Erythroblast (primary cell): ENCODE results near the gene FJX1.

Experiments
- DNase-seq, 2 experiments: peaks; one replicate each; lab custom pipeline; 2025; lab: John Stamatoyannopoulos, UW
- GATA1 ChIP-seq: IDR thresholded peaks from 2 replicates; pipeline ENCODE4 v1.6.1; 2011; ENCODE audit warnings: low read depth, mild to moderate bottlenecking, control low read depth, low read length, moderate library complexity
- POLR2A ChIP-seq: IDR thresholded peaks from 2 replicates; pipeline ENCODE4 v1.6.1; 2011; ENCODE audit warnings: mild to moderate bottlenecking, low read length

Gene FJX1

DNA sequence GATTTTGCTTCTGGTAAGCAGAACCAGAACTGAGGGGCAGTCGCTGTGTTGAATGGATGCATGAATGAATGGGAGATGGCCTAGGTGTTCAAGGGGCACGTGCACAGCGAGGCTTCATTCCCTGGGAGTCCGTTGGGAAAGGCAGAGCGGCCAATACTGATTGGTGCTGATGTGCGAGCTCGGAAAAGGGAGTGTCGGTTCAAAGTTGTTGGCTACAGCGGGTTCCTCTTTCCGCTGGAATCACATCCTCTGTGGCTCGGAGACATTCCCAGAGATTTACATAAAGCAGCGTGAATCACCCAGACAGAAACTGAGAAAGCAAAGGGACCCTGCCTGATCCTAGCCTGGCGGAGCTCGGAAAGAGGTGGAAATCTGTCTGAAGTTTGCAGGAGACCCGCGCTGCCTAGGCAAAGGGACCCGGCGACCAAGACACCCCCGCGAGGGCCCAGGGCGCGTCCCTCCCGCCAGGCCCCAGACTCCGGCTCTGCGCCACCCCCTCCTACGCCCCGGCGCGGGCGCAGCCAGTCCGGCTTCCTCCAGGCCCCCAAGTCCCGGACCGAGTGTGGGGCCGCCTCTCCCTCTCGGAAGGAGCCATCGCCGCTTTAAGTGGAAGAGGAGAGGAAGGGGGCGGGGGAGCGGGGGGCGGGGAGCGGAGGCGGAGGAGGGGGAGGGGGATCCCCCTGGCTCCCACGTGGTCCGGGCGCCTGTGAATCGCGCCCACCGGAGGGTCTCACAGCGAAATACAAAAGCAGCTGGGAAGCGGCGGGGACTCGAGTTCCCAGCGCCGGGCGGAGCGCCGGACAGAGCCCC is at the start of gene FJX1:
Gene FJX1, plus strand, starts transcription at position 774 of the 810 bp plus-strand sequence. CDS start 177 bp downstream, outside the sequence.
- TF ChIP-seq GATA1 (no peak), POLR2A (no peak)
- peak; percentile 21 to 32 for DNase-seq

DNA sequence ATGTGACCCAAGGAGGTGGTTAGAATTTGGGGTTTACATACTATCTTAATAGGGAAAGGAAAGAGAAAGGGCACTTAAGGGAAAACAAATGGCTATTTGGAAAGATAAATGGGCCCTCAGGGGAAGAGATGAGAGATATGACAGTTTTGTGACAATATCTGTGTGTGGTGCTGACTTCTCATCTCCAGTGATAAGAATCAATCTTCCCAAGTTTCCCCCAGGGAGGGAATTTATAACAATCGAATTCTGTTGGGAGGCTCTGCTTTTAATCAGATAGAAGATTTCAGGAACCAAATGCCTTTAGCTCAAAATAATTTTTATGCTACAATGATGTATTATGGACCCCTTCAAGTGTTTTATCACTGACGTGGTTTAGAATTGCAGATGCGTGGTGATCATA is 46.6 kb upstream of the FJX1 start:
- TF ChIP-seq POLR2A (no peak), GATA1 (no peak)
- no peak for DNase-seq

DNA sequence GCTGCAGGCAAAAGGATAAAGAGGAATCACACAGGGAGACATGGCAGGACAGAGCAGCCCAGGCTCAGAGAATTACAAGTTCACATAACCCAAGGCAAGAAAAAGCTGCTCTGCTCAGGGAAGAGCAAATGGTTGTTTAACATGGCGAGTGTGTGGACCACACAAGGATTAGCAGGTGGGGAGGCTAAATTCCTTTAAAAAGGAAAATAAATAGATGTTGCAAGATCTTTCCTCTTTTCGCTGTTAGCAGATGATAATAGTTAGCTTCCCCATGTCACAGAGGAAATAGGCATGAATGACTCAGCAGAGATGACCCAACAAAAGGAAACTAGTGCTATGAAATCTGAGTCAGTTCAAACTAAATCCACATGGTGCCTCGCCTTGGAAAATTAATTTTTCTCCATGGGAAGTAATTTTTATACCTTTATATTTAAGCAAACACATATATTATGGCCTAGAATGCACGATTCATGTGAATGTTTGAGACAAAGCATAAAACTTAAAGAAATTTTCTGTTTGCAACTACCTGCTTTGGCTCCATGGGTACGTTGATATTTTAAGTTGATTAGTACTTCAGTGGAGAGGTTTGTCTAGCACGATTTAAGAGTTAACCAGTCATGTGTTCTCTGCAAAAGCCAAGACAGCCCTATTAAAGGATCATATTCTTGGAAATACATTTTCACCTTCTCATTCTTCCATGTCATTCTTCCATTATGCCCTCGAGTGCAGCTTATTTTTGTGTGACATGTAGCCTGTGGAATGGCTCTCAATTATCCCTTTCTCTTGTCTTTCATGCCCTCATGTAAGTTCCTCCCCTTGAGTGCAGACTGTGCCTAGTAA is 38.5 kb upstream of the FJX1 start:
- TF ChIP-seq POLR2A (no peak), GATA1 (no peak)
- peak in 1 of 2 experiments; percentile 33 for DNase-seq

GRCh38 chr11:35580397-35580781 is 37.9 kb upstream of the FJX1 start:
- TF ChIP-seq POLR2A (no peak), GATA1 (no peak)

GRCh38 chr11:35582033-35582432 is 36.2 kb upstream of the FJX1 start:
- DNase-seq: no peak
- TF ChIP-seq GATA1 (no peak), POLR2A (no peak)

More at GRCh38 chr11:35580397-35580781, 37.9 kb upstream of the FJX1 start:
- DNase-seq: no peak

DNA sequence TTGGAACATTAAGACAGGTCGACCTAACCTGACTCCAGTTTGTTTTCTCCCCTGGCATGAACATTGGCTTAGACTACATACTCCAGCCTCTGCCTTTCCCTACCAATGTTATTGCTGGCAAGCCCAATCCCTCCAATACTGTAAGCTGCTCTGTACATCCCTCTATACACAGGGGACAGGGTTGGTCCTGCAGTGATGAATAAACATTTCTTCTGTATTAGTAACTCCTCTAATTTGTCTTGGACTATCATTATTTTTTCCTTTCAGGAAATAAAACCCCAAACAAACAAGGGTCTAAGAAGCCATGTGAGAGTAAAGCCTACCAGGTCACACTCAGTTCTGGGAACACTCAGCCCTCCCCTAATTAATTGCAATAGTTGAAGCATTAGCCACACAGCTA is 35.1 kb upstream of the FJX1 start:
- no peak for TF ChIP-seq POLR2A
- no peak for DNase-seq

DNA sequence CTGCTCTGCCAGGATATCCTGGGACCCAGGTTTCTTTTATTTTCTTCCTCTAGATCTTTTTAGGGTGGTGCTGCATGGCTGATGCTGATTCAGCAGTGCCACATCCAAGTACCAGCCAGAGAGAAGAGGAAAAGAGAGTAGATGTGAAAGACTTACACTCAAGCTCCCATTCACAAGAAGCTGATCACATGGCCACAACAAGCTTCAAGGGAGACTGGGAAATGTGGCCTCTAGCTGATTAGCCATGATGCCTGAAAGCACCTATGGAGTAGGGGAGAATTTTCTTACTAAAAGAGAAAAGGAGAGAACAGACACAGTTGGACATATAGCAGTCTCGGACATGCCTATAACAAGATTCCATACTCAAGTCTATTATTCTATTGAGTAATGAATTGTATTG is 34.4 kb upstream of the FJX1 start:
- no peak for DNase-seq
- no peak for TF ChIP-seq GATA1
- no peak for TF ChIP-seq POLR2A

- TF ChIP-seq POLR2A (no peak), GATA1 (no peak)
- DNase-seq: no peak
Observed at GRCh38 chr11:35584321-35584720, 33.9 kb upstream of the FJX1 start.

DNA sequence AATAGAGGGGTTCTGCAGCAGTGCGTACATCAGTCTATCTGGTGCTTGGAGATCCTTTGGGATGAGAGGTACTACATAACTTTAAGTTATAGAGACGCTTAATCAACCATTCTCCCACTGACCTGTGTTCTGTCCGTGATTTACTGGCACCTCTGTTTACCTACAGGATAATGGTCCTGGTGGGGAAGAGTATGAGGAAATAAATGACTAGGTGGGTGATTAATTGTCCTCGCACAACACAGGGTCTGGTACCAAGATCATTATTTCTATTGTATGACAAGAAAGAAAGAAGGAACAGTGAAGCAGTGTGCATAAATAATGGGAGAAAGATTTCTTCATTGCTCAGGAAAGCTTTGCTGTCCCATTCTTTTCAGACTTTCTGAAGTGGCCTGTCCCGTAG is 32.8 kb upstream of the FJX1 start:
- no peak for TF ChIP-seq GATA1
- no peak for TF ChIP-seq POLR2A
- no peak for DNase-seq

- no peak for TF ChIP-seq GATA1
- TF ChIP-seq POLR2A: no peak
Observed at GRCh38 chr11:35586222-35586621, 32.0 kb upstream of the FJX1 start.

DNA sequence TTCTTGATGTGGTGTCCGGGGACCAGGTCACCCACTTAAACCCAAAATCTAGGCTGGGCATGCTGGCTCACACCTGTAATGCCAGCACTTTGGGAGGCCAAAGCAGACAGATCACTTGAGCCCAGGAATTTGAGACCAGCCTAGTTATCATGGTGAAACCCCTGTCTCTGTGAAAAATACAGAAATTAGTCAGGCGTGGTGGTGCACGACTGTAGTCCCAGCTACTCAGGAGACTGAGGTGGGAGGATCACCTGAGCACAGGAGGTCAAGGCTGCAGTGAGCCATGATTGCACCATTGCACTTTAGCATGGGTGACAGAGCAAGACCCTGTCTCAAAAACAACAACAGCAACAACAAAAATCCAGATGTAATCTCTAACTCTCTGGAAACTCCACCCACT is 30.3 kb upstream of the FJX1 start:
- no peak for DNase-seq
- TF ChIP-seq POLR2A (no peak), GATA1 (no peak)

More at GRCh38 chr11:35586222-35586621, 32.0 kb upstream of the FJX1 start:
- no peak for DNase-seq

GRCh38 chr11:35588627-35589026 is 29.6 kb upstream of the FJX1 start:
- no peak for DNase-seq
- TF ChIP-seq POLR2A (no peak), GATA1 (no peak)

DNA sequence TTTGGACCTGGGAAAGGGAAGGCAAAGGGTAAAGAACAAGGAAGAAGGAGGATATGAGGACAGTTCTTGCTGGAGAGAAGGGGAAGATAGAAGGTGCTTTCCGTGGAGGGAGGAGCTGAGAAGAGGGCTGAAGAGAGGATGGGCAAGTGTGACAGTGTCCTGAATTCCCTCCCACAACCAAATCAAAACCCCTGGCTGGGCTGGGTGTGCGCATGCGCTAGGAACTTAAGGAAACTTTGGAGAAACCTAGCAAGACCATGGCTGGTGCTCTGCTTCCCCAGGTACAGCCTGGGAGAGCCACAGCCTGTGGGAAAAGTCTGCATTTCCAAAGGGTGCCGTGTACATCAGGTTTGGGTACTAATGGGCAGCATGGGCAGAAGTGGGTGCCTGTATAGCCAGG is 29.0 kb upstream of the FJX1 start:
- no peak for TF ChIP-seq POLR2A
- TF ChIP-seq GATA1: no peak
- DNase-seq: no peak

DNA sequence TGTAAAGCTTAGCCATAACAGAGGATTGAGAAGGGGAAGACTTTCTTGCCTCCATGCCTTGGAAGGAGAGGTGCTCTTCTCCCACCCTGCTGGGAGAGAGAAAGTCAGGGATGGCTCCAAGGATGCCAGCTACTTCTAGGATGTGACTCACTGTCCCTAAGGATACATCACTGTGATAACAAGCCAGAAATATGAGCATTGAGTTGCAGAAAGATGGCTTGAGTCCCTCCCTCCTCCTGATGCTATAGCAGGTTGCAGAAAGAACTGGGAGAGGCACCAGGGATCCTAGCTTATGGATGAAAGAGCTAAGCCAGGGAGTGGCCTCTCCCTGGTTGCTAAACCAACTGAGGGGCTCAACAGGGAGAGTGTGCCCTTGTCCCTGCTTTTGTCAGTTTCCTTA is 27.8 kb upstream of the FJX1 start:
- no peak for TF ChIP-seq GATA1
- DNase-seq: no peak

DNA sequence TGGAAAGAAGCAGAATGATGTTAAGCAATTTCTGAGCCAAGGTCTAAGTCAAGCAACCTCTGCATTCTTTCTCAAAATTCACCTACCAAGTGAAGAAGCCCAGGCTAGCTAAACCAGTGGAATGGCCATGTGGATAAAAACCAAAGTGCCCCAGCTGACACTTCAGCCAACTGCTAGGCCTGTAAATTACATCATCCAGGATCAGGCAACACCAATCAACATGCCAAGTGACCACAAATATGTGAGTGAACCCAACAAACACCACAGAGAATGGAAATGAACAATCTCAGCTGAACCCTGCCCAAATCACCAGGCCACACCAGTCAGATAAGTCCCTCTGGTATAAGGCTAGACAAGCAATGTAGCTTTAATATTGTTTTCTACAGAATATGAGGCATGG is 25.1 kb upstream of the FJX1 start:
- no peak for DNase-seq
- TF ChIP-seq POLR2A (no peak), GATA1 (no peak)
